Ectodermal cell (in vitro differentiated cells): ENCODE measurements around the gene POLR2E.

Source experiments
- H3K27ac ChIP-seq: 2 replicates; pipeline ENCODE4 v1.7.0; 2013; ENCODE audit warnings: mild to moderate bottlenecking, low read depth, low read length; ENCODE audit not compliant: insufficient read depth, poor library complexity, severe bottlenecking
- H3K27me3 ChIP-seq: 2 replicates; pipeline ENCODE4 v1.7.0; 2013; ENCODE audit warnings: mild to moderate bottlenecking, low read length; ENCODE audit not compliant: insufficient read depth, control insufficient read depth, poor library complexity, severe bottlenecking
- H3K36me3 ChIP-seq: one replicate; pipeline ENCODE4 v1.7.0; 2013; ENCODE audit warnings: low read length; ENCODE audit not compliant: control insufficient read depth, insufficient read depth
- H3K4me1 ChIP-seq: one replicate; pipeline ENCODE4 v1.7.0; 2013; ENCODE audit warnings: low read length; ENCODE audit not compliant: control insufficient read depth, insufficient read depth
- H3K4me3 ChIP-seq: 2 replicates; pipeline ENCODE4 v1.7.0; 2013; ENCODE audit warnings: low read depth, low read length, control low read depth; ENCODE audit not compliant: insufficient read depth
- H3K9me3 ChIP-seq: 2 replicates; pipeline ENCODE4 v1.7.0; 2013; ENCODE audit warnings: mild to moderate bottlenecking, low read length, moderate library complexity; ENCODE audit not compliant: control insufficient read depth
- WGBS, 2 experiments: methylation state at CpG; one replicate each; pipeline ENCODE4 v1.1.7; 2013; ENCODE audit warnings: missing lambda C conversion rate in 2 of 2; 5-methylcytosine and 5-hydroxymethylcytosine counted together

The POLR2E gene

DNA sequence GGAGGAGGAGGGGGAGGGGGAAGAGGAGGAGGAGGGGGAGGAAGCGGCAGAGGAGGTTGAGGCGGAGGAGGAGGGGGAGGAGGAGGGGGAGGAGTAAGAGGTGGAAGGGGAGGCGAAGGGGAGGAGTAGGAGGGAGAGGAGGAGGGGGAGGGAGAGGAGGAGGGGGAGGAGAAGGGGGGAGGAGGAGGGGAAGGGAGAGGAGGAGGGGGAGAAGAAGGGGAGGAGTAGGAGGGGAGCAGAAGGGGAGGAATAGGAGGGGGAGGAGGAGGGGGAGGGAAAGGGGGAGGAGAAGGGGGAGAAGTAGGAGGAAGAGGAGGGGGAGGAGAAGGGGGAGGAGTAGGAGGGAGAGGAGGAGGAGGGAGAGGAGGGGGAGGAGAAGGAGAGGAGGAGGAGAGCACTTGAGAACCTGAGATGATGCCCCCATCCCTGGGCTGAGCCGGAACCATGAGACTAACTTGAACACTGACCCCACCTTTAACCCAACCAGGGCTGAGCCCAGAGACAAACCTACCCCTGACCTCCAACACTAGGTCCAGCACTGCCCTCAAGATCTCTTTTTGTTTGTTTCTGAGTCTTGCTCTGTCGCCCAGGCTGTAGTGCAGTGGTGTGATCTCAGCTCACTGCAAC lies 42.7 kb downstream of the POLR2E start:
- 78 to 89% methylated on average over 2 to 3 of the region's 5 CpGs for WGBS, 2 experiments
- Histone ChIP-seq H3K4me1 (no peaks in the 10 kb centered on the region), H3K27ac (no peak overlapping the region), H3K27me3 (no peaks in the 10 kb centered on the region), H3K36me3 (peaks cover 10% of the 10 kb centered on the region), H3K4me3 (no peak overlapping the region), H3K9me3 (no peaks in the 10 kb centered on the region)

DNA sequence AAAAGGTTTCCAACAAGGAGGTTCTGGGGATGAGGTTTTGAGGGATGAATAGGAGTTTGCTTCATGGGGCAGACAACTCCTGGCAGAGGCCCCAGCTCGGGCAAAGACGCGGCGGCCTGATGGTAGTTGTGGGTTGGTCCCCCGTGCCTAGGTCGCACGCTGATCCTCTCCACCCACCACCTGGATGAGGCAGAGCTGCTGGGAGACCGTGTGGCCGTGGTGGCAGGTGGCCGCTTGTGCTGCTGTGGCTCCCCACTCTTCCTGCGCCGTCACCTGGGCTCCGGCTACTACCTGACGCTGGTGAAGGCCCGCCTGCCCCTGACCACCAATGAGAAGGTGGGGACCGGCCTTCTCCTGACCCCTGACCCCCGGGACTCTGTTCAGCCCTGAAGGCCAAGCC lies 43.4 kb downstream of the POLR2E start:
- no peak overlapping the region for H3K4me3 ChIP-seq
- H3K27ac ChIP-seq = no peak overlapping the region
- no peaks in the 10 kb centered on the region for H3K27me3 ChIP-seq
- no peaks in the 10 kb centered on the region for H3K4me1 ChIP-seq
- 76% methylated on average over 17 of the region's 17 CpGs for WGBS, 2 experiments
- peaks cover 7% of the 10 kb centered on the region for H3K36me3 ChIP-seq
- H3K9me3 ChIP-seq = no peaks in the 10 kb centered on the region

DNA sequence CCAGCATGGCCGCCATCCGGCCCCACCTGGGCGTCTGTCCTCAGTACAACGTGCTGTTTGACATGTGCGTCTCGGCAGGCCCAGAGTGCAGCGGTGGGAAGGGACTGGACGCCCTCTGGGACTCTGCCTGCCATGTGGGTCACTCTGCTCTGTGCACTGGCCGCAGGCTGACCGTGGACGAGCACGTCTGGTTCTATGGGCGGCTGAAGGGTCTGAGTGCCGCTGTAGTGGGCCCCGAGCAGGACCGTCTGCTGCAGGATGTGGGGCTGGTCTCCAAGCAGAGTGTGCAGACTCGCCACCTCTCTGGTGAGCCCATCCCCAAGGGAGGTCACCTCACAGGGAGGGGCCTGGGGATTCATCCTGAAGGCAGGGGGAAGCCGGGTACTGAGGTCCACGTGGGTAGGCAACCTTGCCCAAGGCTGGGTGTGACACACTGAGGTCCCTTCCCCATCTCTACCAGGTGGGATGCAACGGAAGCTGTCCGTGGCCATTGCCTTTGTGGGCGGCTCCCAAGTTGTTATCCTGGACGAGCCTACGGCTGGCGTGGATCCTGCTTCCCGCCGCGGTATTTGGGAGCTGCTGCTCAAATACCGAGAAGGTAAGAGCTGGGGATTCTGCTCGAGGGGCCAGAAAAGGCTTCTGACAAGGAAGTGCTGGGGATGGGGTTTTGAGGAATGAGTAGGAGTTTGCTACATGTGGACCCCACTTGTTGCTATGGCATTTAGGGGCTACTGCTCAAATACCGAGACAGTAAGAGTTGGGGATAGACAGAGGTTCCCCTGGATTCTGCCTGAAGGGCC lies 44.0 kb downstream of the POLR2E start:
- H3K27me3 ChIP-seq = no peaks in the 10 kb centered on the region
- H3K36me3 ChIP-seq = peaks cover 4% of the 10 kb centered on the region
- H3K9me3 ChIP-seq = no peaks in the 10 kb centered on the region
- H3K4me3 ChIP-seq = no peak overlapping the region
- 73 to 74% methylated on average over 31 of the region's 31 CpGs for WGBS, 2 experiments
- H3K27ac ChIP-seq = no peak overlapping the region
- H3K4me1 ChIP-seq = no peaks in the 10 kb centered on the region

DNA sequence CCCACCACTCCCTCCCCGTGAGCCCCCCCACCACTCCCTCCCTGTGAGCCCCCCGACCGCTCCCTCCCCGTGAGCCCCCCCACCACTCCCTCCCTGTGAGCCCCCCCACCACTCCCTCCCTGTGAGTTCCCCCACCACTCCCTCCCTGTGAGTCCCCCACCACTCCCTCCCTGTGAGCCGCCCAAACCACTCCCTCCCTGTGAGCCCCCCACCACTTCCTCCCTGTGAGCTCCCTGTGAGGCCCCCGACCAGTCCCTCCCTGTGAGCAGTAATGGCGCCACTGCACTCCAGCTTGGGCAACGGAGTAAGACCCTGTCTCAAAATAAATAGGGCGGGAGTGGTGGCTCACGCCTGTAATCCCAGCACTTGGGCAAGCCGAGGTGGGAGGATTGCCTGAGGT lies 45.4 kb downstream of the POLR2E start:
- 65 to 69% methylated on average over 7 of the region's 11 CpGs for WGBS, 2 experiments
- no peak overlapping the region for H3K27ac ChIP-seq
- H3K4me3 ChIP-seq = no peak overlapping the region
- H3K36me3 ChIP-seq = no peaks in the 10 kb centered on the region
- no peaks in the 10 kb centered on the region for H3K27me3 ChIP-seq
- H3K9me3 ChIP-seq = no peaks in the 10 kb centered on the region
- H3K4me1 ChIP-seq = no peaks in the 10 kb centered on the region

DNA sequence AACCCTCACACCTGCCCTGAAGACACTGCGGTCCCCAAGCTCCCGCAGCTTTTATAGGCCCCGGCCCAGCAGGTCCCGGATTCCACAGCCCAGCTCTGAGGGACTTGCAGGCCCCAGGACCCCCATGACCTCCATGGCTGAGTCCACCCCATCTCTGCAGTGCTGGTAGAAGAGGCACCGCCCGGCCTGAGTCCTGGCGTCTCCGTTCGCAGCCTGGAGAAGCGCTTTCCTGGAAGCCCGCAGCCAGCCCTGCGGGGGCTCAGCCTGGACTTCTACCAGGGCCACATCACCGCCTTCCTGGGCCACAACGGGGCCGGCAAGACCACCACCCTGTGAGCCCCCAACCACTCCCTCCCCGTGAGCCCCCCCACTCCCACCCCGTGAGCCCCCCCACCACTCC lies 46.1 kb downstream of the POLR2E start:
- Histone ChIP-seq H3K4me1 (no peaks in the 10 kb centered on the region), H3K27me3 (no peaks in the 10 kb centered on the region), H3K36me3 (no peaks in the 10 kb centered on the region), H3K9me3 (no peaks in the 10 kb centered on the region), H3K27ac (no peak overlapping the region), H3K4me3 (no peak overlapping the region)
- 88 to 89% methylated on average over 15 of the region's 17 CpGs for WGBS, 2 experiments

DNA sequence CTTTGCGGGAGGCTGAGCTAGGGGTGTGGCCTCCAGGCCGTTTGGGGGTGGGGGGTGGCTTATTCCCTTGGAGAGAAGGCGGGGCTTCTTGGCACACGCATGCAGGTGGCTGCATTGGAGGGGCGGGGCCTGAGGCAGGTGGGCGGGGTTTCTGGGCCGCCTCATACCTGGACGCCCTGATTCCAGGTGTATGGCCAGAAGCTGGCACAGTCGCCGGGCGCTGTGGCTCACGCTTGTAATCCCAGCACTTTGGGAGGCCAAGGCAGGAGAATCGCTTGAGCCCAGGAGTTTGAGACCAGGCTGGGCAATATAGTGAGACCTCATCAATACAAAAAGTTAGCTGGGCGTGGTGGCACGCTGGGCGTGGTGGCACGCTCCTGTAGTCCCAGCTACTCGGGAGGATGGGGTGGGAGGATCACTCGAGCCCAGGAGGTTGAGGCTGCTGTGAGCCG lies 47.5 kb downstream of the POLR2E start:
- Histone ChIP-seq H3K27me3 (no peaks in the 10 kb centered on the region), H3K4me3 (no peak overlapping the region)
- WGBS, 2 experiments = 90 to 92% methylated on average over 20 of the region's 20 CpGs

DNA sequence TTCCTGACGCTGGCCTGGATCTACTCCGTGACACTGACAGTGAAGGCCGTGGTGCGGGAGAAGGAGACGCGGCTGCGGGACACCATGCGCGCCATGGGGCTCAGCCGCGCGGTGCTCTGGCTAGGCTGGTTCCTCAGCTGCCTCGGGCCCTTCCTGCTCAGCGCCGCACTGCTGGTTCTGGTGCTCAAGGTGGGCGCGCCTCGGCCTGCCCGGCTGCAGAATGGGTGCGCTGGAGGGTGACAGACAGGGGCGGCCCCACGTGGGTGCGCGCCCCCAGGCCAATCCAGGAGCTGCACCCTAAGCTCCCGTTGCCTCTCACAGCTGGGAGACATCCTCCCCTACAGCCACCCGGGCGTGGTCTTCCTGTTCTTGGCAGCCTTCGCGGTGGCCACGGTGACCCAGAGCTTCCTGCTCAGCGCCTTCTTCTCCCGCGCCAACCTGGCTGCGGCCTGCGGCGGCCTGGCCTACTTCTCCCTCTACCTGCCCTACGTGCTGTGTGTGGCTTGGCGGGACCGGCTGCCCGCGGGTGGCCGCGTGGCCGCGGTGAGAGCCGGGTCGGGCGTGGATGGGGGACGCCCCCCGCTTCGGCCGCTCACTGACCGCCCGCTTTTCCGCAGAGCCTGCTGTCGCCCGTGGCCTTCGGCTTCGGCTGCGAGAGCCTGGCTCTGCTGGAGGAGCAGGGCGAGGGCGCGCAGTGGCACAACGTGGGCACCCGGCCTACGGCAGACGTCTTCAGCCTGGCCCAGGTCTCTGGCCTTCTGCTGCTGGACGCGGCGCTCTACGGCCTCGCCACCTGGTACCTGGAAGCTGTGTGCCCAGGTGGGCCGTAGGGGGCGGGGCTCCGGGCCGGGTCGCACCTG lies 48.1 kb downstream of the POLR2E start:
- no peaks in the 10 kb centered on the region for H3K36me3 ChIP-seq
- H3K27me3 ChIP-seq = no peaks in the 10 kb centered on the region
- 95% methylated on average over 77 of the region's 77 CpGs for WGBS, 2 experiments
- H3K9me3 ChIP-seq = no peaks in the 10 kb centered on the region
- H3K4me3 ChIP-seq = no peak overlapping the region
- no peaks in the 10 kb centered on the region for H3K4me1 ChIP-seq
- H3K27ac ChIP-seq = no peak overlapping the region

More for the DNA sequence above, 47.5 kb downstream of the POLR2E start:
- H3K27ac ChIP-seq = no peak overlapping the region
- no peaks in the 10 kb centered on the region for H3K36me3 ChIP-seq
- H3K9me3 ChIP-seq = no peaks in the 10 kb centered on the region
- H3K4me1 ChIP-seq = no peaks in the 10 kb centered on the region

DNA sequence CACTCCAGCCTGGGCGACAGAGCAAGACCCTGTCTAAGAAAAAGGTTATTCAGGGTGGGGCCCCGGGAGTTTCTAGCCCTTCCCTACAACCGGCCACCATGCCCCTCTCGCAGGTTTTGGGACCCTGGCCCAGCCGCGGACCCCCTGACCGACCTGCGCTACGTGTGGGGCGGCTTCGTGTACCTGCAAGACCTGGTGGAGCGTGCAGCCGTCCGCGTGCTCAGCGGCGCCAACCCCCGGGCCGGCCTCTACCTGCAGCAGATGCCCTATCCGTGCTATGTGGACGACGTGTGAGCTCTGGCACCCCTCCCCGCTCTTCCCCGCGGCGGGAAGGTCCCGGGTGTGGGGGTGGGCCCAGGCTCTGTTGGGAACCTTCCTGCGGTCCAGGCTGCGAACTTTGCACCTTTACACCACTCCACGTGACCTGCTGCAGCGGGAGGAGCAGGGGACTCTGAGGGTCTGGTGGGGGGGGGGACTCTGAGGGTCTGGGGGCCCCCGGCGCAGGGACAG lies 49.0 kb downstream of the POLR2E start:
- 93% methylated on average over 33 of the region's 33 CpGs for WGBS, 2 experiments
- no peak overlapping the region for H3K4me3 ChIP-seq
- no peaks in the 10 kb centered on the region for H3K9me3 ChIP-seq
- H3K4me1 ChIP-seq = no peaks in the 10 kb centered on the region
- H3K36me3 ChIP-seq = no peaks in the 10 kb centered on the region
- no peaks in the 10 kb centered on the region for H3K27me3 ChIP-seq
- H3K27ac ChIP-seq = no peak overlapping the region

DNA sequence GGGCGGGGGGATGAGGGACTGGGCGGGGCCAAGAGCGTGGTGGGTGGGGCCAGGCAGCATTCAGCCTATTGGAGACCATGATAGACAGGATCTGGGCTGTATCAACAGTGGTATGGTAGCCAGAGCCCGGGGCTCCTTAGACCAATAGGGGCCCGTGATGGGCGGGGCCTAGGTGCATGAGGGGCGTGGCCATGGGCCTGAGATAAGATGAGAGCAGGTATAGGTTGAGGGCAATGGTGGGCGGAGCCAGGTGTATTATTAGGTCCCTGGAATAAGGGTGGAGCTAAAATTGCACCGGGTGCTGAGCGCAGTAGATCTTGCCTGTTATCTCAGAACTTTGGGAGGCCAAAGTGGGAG lies 50.0 kb downstream of the POLR2E start:
- H3K4me3 ChIP-seq = no peak overlapping the region
- H3K27ac ChIP-seq = no peak overlapping the region
- H3K36me3 ChIP-seq = no peaks in the 10 kb centered on the region
- H3K4me1 ChIP-seq = peaks cover 5% of the 10 kb centered on the region
- 79 to 82% methylated on average over 10 of the region's 10 CpGs for WGBS, 2 experiments
- no peaks in the 10 kb centered on the region for H3K27me3 ChIP-seq
- no peaks in the 10 kb centered on the region for H3K9me3 ChIP-seq
